HFFc6 (cell line): ENCODE measurements around the gene COPS4. TPM values are rescaled to one million over a fixed set of nuclear protein-coding genes. Genes with fewer than 3 reads are reported as not detected.

Source experiments
- DNase-seq: peaks from one replicate; pipeline ENCODE4 v3.0.0-alpha.2; 2018
- H3K27ac Mint-ChIP-seq: 2 replicates; pipeline ENCODE4 v1.8.0; 2020; ENCODE audit warnings: mild to moderate bottlenecking, mixed read lengths
- H3K27me3 Mint-ChIP-seq: 2 replicates; pipeline ENCODE4 v1.8.0; 2021; ENCODE audit warnings: mild to moderate bottlenecking, moderate library complexity, mixed read lengths; ENCODE audit not compliant: insufficient read depth
- H3K36me3 Mint-ChIP-seq: 2 replicates; pipeline ENCODE4 v1.8.0; 2021; ENCODE audit warnings: low read depth, mixed read lengths
- H3K4me1 Mint-ChIP-seq: 2 replicates; pipeline ENCODE4 v1.8.0; 2020; ENCODE audit warnings: low read depth, mixed read lengths
- H3K4me3 Mint-ChIP-seq: 2 replicates; pipeline ENCODE4 v1.8.0; 2020; ENCODE audit warnings: mild to moderate bottlenecking, moderate library complexity, mixed read lengths
- H3K9me3 Mint-ChIP-seq: 2 replicates; pipeline ENCODE4 v1.8.0; 2020; ENCODE audit warnings: mild to moderate bottlenecking, mixed read lengths
- total RNA-seq, 6 experiments: library from RNA; stranded (reverse); fragmentation: NEBNext Ultra II Directional; extraction: Animal tissue kit (Norgen Biotek cat#: 25700); gene quantifications; 2 replicates in 1 of 6; 3 replicates in 5 of 6; pipeline ENCODE4 v1.2.3, GENCODE V29; 2021
- TF ChIP-seq, protein P1 (sequence below): fragments of 200-600 bp; sonication (generic); IDR thresholded peaks from 2 replicates; pipeline ENCODE4 v1.5.0; 2021; ENCODE audit warnings: antibody characterized with exemption, mild to moderate bottlenecking

Gene COPS4
- total RNA-seq, 6 experiments from 2014 or later: 56.4 to 73.6 (median 69.2) TPM

DNA sequence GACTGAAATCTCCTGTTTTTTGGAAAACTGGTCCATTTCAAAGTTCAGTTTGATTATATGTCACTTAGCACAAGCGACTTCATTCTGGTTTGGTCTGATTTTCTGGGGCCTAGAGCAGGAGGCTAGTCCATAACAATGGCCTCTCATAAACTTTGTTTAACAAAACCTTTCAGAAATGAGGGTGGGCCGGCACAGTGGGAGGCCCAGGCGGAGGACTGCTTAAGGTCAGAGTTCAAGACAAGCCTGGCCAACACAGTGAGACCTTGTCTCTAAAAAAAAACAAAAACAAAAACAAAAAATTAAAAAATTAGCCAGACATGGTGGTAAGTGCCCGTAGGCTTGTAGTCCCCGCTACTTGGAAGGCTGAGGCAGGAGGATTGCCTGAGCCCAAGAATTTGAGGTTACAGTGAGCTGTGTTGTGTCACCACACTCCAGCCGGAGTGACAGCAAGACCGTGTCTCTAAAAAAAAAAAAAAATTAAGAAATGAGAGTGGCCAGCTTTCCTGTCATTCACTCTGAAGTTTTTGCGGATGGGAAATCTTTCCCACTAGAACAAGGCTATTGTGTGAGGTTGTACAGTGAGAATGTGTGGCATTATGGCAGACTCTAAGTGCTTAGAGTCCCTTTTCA, 80.8 kb downstream of the COPS4 start:
- no peak overlapping the region; the same call in 1 of the 2 replicates for H3K4me3 Mint-ChIP-seq
- H3K27me3 Mint-ChIP-seq: no peaks in the 10 kb centered on the region; the same call in 1 of the 2 replicates
- no peaks in the 10 kb centered on the region for H3K9me3 Mint-ChIP-seq
- no peaks in the 10 kb centered on the region for H3K36me3 Mint-ChIP-seq
- H3K4me1 Mint-ChIP-seq: peaks cover 56% of the 10 kb centered on the region
- TF ChIP-seq, protein P1, sequence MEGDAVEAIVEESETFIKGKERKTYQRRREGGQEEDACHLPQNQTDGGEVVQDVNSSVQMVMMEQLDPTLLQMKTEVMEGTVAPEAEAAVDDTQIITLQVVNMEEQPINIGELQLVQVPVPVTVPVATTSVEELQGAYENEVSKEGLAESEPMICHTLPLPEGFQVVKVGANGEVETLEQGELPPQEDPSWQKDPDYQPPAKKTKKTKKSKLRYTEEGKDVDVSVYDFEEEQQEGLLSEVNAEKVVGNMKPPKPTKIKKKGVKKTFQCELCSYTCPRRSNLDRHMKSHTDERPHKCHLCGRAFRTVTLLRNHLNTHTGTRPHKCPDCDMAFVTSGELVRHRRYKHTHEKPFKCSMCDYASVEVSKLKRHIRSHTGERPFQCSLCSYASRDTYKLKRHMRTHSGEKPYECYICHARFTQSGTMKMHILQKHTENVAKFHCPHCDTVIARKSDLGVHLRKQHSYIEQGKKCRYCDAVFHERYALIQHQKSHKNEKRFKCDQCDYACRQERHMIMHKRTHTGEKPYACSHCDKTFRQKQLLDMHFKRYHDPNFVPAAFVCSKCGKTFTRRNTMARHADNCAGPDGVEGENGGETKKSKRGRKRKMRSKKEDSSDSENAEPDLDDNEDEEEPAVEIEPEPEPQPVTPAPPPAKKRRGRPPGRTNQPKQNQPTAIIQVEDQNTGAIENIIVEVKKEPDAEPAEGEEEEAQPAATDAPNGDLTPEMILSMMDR: no peak
- H3K27ac Mint-ChIP-seq: peak overlapping the region; percentile 66
- no peak for DNase-seq

DNA sequence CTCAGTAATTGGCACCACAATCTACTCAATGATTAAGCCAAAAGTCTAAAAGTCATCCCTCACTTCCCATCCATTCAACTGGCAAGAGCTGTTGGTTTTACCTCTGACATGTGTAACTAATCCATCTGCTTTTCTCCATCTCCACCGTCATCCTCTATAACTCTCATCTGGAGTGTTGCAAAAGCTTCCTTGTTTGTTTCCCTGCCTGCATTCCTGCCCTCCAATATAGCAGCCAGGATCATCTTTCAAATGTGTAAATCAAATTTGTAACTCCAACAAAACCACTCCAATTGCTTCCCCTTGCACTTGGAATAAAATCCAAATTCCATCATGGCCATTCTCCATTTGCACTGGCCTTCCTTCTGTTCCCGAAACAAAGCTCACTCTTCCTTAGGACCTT, 83.9 kb downstream of the COPS4 start:
- peaks cover 29% of the 10 kb centered on the region for H3K4me1 Mint-ChIP-seq
- DNase-seq: no peak
- peaks cover 5% of the 10 kb centered on the region for H3K36me3 Mint-ChIP-seq
- TF ChIP-seq, protein P1: no peak
- H3K27me3 Mint-ChIP-seq: no peaks in the 10 kb centered on the region; the same call in 1 of the 2 replicates
- no peak overlapping the region for H3K27ac Mint-ChIP-seq
- no peak overlapping the region for H3K4me3 Mint-ChIP-seq
- H3K9me3 Mint-ChIP-seq: peaks cover 11% of the 10 kb centered on the region

DNA sequence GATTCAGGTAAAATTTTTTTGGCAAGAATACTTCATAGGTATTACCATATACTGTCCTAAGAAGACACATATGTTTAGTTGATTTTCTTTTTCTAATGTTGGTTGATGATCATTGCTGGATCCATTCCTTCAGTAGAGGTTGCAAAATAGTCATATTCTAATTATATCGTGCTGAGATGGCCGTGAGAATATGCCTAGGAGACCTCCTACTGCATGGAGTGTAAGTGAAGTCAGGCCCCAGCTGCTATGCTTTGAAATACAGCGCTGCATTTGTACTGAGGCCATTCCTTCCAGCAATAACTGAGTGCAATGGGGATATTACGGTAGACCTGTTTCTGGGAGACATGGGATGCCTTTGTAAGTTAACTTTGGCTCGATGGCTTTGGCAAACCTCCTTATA, 86.3 kb downstream of the COPS4 start:
- H3K36me3 Mint-ChIP-seq: peaks cover 5% of the 10 kb centered on the region
- H3K27me3 Mint-ChIP-seq: no peaks in the 10 kb centered on the region; the same call in 1 of the 2 replicates
- TF ChIP-seq, protein P1: no peak
- H3K9me3 Mint-ChIP-seq: peaks cover 22% of the 10 kb centered on the region
- DNase-seq: no peak
- no peak overlapping the region for H3K27ac Mint-ChIP-seq
- peaks cover 9% of the 10 kb centered on the region for H3K4me1 Mint-ChIP-seq
- H3K4me3 Mint-ChIP-seq: no peak overlapping the region

DNA sequence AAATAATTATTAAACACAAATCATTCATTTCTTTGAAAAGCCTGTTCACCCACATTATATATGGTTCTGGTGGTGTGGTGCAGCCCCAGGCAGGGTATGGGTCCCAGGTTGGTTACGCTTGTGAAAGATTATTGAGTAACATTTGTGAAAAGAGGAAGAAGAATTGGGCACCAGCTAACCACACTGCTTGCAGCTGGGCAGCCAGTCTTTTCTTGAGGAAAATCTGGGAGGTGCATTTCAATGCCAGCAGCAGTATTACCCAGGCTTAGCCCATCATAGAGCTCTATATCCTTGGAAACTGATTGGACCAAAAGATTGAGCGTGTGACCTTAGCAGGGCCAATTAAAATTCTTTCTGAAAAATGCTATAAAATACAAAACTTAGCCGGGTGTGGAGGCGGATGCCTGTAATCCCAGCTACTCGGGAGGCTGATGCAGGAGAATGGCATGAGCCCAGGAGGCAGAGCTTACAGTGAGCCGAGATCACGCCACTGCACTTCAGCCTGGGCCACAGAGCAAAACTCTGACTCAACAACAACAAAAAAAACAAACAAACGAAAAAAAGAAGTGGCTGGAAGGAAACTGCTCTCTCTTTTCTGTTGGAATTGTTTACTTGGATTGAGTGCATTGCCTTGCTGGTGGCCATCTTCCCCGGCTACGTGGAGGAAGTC, 89.3 kb downstream of the COPS4 start:
- Mint-ChIP-seq H3K27ac (no peak overlapping the region), H3K36me3 (peaks cover 5% of the 10 kb centered on the region), H3K4me3 (no peak overlapping the region), H3K4me1 (peaks cover 13% of the 10 kb centered on the region), H3K9me3 (peaks cover 22% of the 10 kb centered on the region), H3K27me3 (no peaks in the 10 kb centered on the region; the same call in 1 of the 2 replicates)
- peak; percentile 22 for DNase-seq
- TF ChIP-seq, protein P1: no peak

Other genes with a start within 250 kb of the COPS4 start
- gene SCD5, start 236.4 kb upstream of the COPS4 start, total RNA-seq: 10 to 100 TPM; 28.4 to 36.4 (median 32.0) TPM
- 100 to 1,000 TPM; 304 to 395 (median 384) TPM for gene SEC31A, start 144.0 kb upstream of the COPS4 start, total RNA-seq
- gene THAP9, start 134.4 kb upstream of the COPS4 start, total RNA-seq: 1 to 10 TPM in 5 of 6 experiments, under 1 TPM in 1; 0.87 to 2.2 (median 1.5) TPM
- gene LIN54, start 24.4 kb upstream of the COPS4 start, total RNA-seq: 10 to 100 TPM; 13.8 to 20.5 (median 18.6) TPM
- 1 to 10 TPM; 1.8 to 7.4 (median 5.7) TPM for gene PLAC8, start 79.5 kb downstream of the COPS4 start, total RNA-seq
- 10 to 100 TPM; 15.4 to 23.2 (median 20.6) TPM for gene COQ2, start 249.6 kb downstream of the COPS4 start, total RNA-seq